ENCODE data around the gene NCKAP5L. TPM values are rescaled to one million over a fixed set of nuclear protein-coding genes. Genes with fewer than 3 reads are reported as not detected.
A peak's percentile ranks its signal among the peaks of the same experiment; 100 is the strongest.

NCKAP5L gene
- total RNA-seq, 2 donors from 2014 or later, result 10.1 to 13.2 TPM

- Histone ChIP-seq H3K27me3 (no peaks in the 10 kb centered on the region), H3K27ac (peak overlapping the region in 1 of 4 donors; percentile 69), H3K9me3 (no peaks in the 10 kb centered on the region), H3K36me3 (replicated peaks in 1 of 2; ENCODE audit: insufficient read depth in 1 of 2, low read depth in 2 of 2) (no peaks in the 10 kb centered on the region), H3K4me1 (peaks cover 21% of the 10 kb centered on the region), H3K4me3 (no peak overlapping the region)
- ATAC-seq, result no peak
- peak in 1 of 4 donors; percentile 55 for DNase-seq
- intact Hi-C loops (cut with DNase I), result no loop called here
- WGBS, 2 donors, result 70 to 92% methylated on average over 3 to 5 of the region's 5 CpGs
- TF ChIP-seq CTCF (IDR thresholded peaks at IDR 0.05) (no peak), POLR2A (IDR thresholded peaks at IDR 0.05) (no peak)
Observed at GRCh38 chr12:49825360-49825970, 2.7 kb downstream of the NCKAP5L start.

- DNase-seq (peak in 1 of 4 donors; percentile 59), ATAC-seq (no peak)
- no peak overlapping the region for H3K4me3 ChIP-seq
- 79 to 85% methylated on average over 4 of the region's 4 CpGs for WGBS, 2 donors
- H3K27me3 ChIP-seq, result no peaks in the 10 kb centered on the region
- peak overlapping the region in 1 of 4 donors; percentile 69 for H3K27ac ChIP-seq
- intact Hi-C loops (cut with DNase I), result no loop called here
- no peaks in the 10 kb centered on the region for H3K36me3 ChIP-seq (replicated peaks in 1 of 2; ENCODE audit: insufficient read depth in 1 of 2, low read depth in 2 of 2)
- H3K9me3 ChIP-seq, result no peaks in the 10 kb centered on the region
- no peak for TF ChIP-seq CTCF (IDR thresholded peaks at IDR 0.05)
- TF ChIP-seq POLR2A (IDR thresholded peaks at IDR 0.05), result no peak
- H3K4me1 ChIP-seq, result peaks cover 21% of the 10 kb centered on the region
Observed at GRCh38 chr12:49824895-49825294, 3.3 kb downstream of the NCKAP5L start.

- H3K27me3 ChIP-seq, result no peaks in the 10 kb centered on the region
- H3K36me3 ChIP-seq (replicated peaks in 1 of 2; ENCODE audit: insufficient read depth in 1 of 2, low read depth in 2 of 2), result no peaks in the 10 kb centered on the region
- ATAC-seq (no peak), DNase-seq (no peak)
- H3K27ac ChIP-seq, result peak overlapping the region in 1 of 4 donors; percentile 69
- H3K9me3 ChIP-seq, result no peaks in the 10 kb centered on the region
- peaks cover 21% of the 10 kb centered on the region for H3K4me1 ChIP-seq
- WGBS, 2 donors, result 82 to 93% methylated on average over 7 to 8 of the region's 8 CpGs
- intact Hi-C loops (cut with DNase I), result no loop called here
- no peak overlapping the region for H3K4me3 ChIP-seq
- TF ChIP-seq POLR2A (IDR thresholded peaks at IDR 0.05) (no peak), CTCF (IDR thresholded peaks at IDR 0.05) (no peak)
Observed at GRCh38 chr12:49824416-49824815, 3.8 kb downstream of the NCKAP5L start.

- 94 to 95% methylated on average over 4 to 6 of the region's 6 CpGs for WGBS, 2 donors
Observed at GRCh38 chr12:49823951-49824350, 4.3 kb downstream of the NCKAP5L start.

More at GRCh38 chr12:49823951-49824350, 4.3 kb downstream of the NCKAP5L start:
- H3K36me3 ChIP-seq (replicated peaks in 1 of 2; ENCODE audit: insufficient read depth in 1 of 2, low read depth in 2 of 2), result no peaks in the 10 kb centered on the region
- no peak for ATAC-seq
- H3K27me3 ChIP-seq, result no peaks in the 10 kb centered on the region
- DNase-seq, result no peak
- H3K9me3 ChIP-seq, result no peaks in the 10 kb centered on the region
- intact Hi-C loops (cut with DNase I), result no loop called here
- H3K4me3 ChIP-seq, result no peak overlapping the region
- no peak overlapping the region for H3K27ac ChIP-seq
- no peak for TF ChIP-seq POLR2A (IDR thresholded peaks at IDR 0.05)
- TF ChIP-seq CTCF (IDR thresholded peaks at IDR 0.05), result no peak
- H3K4me1 ChIP-seq, result peaks cover 17% of the 10 kb centered on the region

All from body of pancreas (tissue), 4 donors.